ENCODE results near the gene GALNT10. TPM values are rescaled to one million over a fixed set of nuclear protein-coding genes. Genes with fewer than 3 reads are reported as not detected.

The GALNT10 gene
- total RNA-seq, 2 donors from 2014 or later, result 48.3 to 52.6 TPM

- intact Hi-C loops (cut with DNase I, micrococcal nuclease), result no loop called here
- DNase-seq (no peak), ATAC-seq (no peak)
Measured at GRCh38 chr5:154274828-154275185, 84.3 kb downstream of the GALNT10 start.

- no peak for ATAC-seq
- intact Hi-C loops (cut with DNase I, micrococcal nuclease), result no loop called here
- no peak for DNase-seq
Measured at GRCh38 chr5:154275566-154275965, 85.0 kb downstream of the GALNT10 start.

- intact Hi-C loops (cut with DNase I, micrococcal nuclease), result no loop called here
- DNase-seq (no peak), ATAC-seq (no peak)
Measured at GRCh38 chr5:154276261-154276972, 85.9 kb downstream of the GALNT10 start.

- intact Hi-C loops (cut with DNase I, micrococcal nuclease), result no loop called here
- DNase-seq (peak; percentile 22 to 54), ATAC-seq (peak; percentile 37)
Measured at GRCh38 chr5:154276973-154277331, 86.4 kb downstream of the GALNT10 start.

GRCh38 chr5:154277499-154277898 is 87.0 kb downstream of the GALNT10 start:
- DNase-seq, result no peak
- peak; percentile 59 for ATAC-seq
- intact Hi-C loops (cut with DNase I, micrococcal nuclease), result no loop called here

- intact Hi-C loops (cut with DNase I, micrococcal nuclease), result no loop called here
- DNase-seq (no peak), ATAC-seq (no peak)
Measured at GRCh38 chr5:154278186-154278585, 87.7 kb downstream of the GALNT10 start.

- DNase-seq, result no peak
- intact Hi-C loops (cut with DNase I, micrococcal nuclease), result no loop called here
- ATAC-seq, result no peak
Measured at GRCh38 chr5:154278908-154279307, 88.4 kb downstream of the GALNT10 start.

- intact Hi-C loops (cut with DNase I, micrococcal nuclease), result no loop called here
- DNase-seq (no peak), ATAC-seq (no peak)
Measured at GRCh38 chr5:154284433-154284832, 93.9 kb downstream of the GALNT10 start.

GRCh38 chr5:154285661-154286408 is 95.3 kb downstream of the GALNT10 start:
- no peak for DNase-seq
- intact Hi-C loops (cut with DNase I, micrococcal nuclease), result no loop called here
- ATAC-seq, result no peak

- intact Hi-C loops (cut with DNase I, micrococcal nuclease), result no loop called here
- DNase-seq (no peak), ATAC-seq (peak; percentile 38)
Measured at GRCh38 chr5:154286557-154286956, 96.0 kb downstream of the GALNT10 start.

- DNase-seq (peak in 1 of 2 donors; percentile 40), ATAC-seq (peak; percentile 93)
- intact Hi-C loops (cut with DNase I, micrococcal nuclease), result no loop called here
Measured at GRCh38 chr5:154287136-154287535, 96.6 kb downstream of the GALNT10 start.

GRCh38 chr5:154288145-154288544 is 97.6 kb downstream of the GALNT10 start:
- no peak for DNase-seq
- intact Hi-C loops (cut with DNase I, micrococcal nuclease), result no loop called here
- ATAC-seq, result peak; percentile 18

- no peak for DNase-seq
- ATAC-seq, result no peak
- intact Hi-C loops (cut with DNase I, micrococcal nuclease), result no loop called here
Measured at GRCh38 chr5:154291917-154292316, 101.4 kb downstream of the GALNT10 start.

GRCh38 chr5:154293219-154293618 is 102.7 kb downstream of the GALNT10 start:
- DNase-seq (no peak), ATAC-seq (no peak)
- intact Hi-C loops (cut with DNase I, micrococcal nuclease), result no loop called here

- ATAC-seq (no peak), DNase-seq (no peak)
- intact Hi-C loops (cut with DNase I, micrococcal nuclease), result no loop called here
Measured at GRCh38 chr5:154295551-154295950, 105.0 kb downstream of the GALNT10 start.

- DNase-seq, result peak in 1 of 2 donors; percentile 38
- peak; percentile 100 for ATAC-seq
- intact Hi-C loops (cut with DNase I, micrococcal nuclease), result no loop called here
Measured at GRCh38 chr5:154296525-154297159, 106.1 kb downstream of the GALNT10 start.

GRCh38 chr5:154298065-154298464 is 107.5 kb downstream of the GALNT10 start:
- intact Hi-C loops (cut with DNase I, micrococcal nuclease), result no loop called here
- ATAC-seq, result no peak

GRCh38 chr5:154300207-154300883 is 109.8 kb downstream of the GALNT10 start:
- DNase-seq (no peak), ATAC-seq (no peak)
- intact Hi-C loops (cut with DNase I, micrococcal nuclease), result no loop called here

More at GRCh38 chr5:154298065-154298464, 107.5 kb downstream of the GALNT10 start:
- DNase-seq, result no peak

GRCh38 chr5:154301726-154302125 is 111.2 kb downstream of the GALNT10 start:
- intact Hi-C loops (cut with DNase I, micrococcal nuclease), result no loop called here
- ATAC-seq, result no peak
- no peak for DNase-seq

Measured in left colon (tissue), 2 donors.